ENCODE results near the gene CENPS. TPM values are rescaled to one million over a fixed set of nuclear protein-coding genes. Genes with fewer than 3 reads are reported as not detected.
"Not testable (repeated sequence)": the region's sequence is repeated elsewhere in the genome, so short reads cannot be mapped to it uniquely, and the experiment has no call there.

The CENPS gene
- total and polyA plus RNA-seq, 9 of the 15 experiments (the other 6 are each of a cell fraction or from before 2014, with no cell fraction given) = 10.2 to 36.0 (median 26.0) TPM

DNA sequence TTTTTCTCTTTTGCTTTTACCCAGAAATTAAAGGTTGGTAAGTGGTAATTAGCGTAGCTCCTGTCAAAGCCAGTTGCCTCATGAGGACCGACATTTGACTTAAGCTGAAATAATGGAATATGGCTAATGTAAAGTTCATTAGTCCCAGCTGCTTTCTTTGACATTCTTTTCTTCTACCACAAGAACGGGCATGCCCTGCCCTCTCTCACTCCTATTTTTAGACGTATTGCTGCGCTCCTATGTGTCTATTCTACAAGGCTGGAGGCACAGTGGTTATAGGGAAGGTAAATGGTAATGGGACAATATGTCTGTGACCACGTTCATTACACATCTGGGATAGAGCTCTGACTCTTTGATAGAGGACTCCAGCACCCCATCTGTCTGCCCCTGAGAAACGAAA is 26.4 kb downstream of the CENPS start:
- intact Hi-C loops (cut with micrococcal nuclease) (no loop called here), in situ Hi-C loops (cut with MboI) (no loop called here)
- CTCF ChIA-PET (ENCODE audit: low intra/inter-chr PET ratio) = no interaction called here
- H4K20me1 ChIP-seq (replicated peaks; ENCODE audit: control insufficient read depth, insufficient read depth, low read length) = no peaks in the 10 kb centered on the region
- peaks cover 36% of the 10 kb centered on the region for H3K36me3 ChIP-seq (ENCODE audit: control insufficient read depth, insufficient read depth, low read length)
- H3K79me2 ChIP-seq (ENCODE audit: control insufficient read depth, insufficient read depth, low read length) = no peaks in the 10 kb centered on the region
- H3K27me3 ChIP-seq (ENCODE audit: control insufficient read depth in 2 of 2, insufficient read depth in 2 of 2, low read length in 2 of 2) = no peaks in the 10 kb centered on the region
- no peak for DNase-seq (ENCODE audit: extremely low read depth in 1 of 4, low spot score in 3 of 4)
- H3K4me2 ChIP-seq (ENCODE audit: insufficient read depth, low read length) = no peak overlapping the region
- ATAC-seq = no peak
- H3K4me3 ChIP-seq = no peak overlapping the region
- H3K9me1 ChIP-seq (ENCODE audit: control insufficient read depth, insufficient read depth, low read length) = no peaks in the 10 kb centered on the region
- BruUV-seq (replicated peaks) = TSS peak; percentile 23
- H3K9ac ChIP-seq (ENCODE audit: insufficient read depth in 1 of 2, low read depth in 2 of 2, low read length in 2 of 2) = no peak overlapping the region
- no peaks in the 10 kb centered on the region; the same call in 1 of the 2 replicates for H3K9me3 ChIP-seq (replicated peaks; ENCODE audit: control insufficient read depth, insufficient read depth, low read depth, low read length)
- TF ChIP-seq POLR2A (conservative IDR thresholded peaks at IDR 0.05) = 0 out of 2 replicates have a peak, but pooled peaks have one; percentile 21
- no peak for TF ChIP-seq CEBPZ (IDR thresholded peaks at IDR 0.05; ENCODE audit: borderline replicate concordance, low read depth, low read length)
- no peak for TF ChIP-seq FOXK2 (conservative IDR thresholded peaks at IDR 0.05 in 1 of 2, IDR thresholded peaks at IDR 0.05 in 1 of 2; ENCODE audit: low read depth in 2 of 2)
- H3K27ac ChIP-seq (ENCODE audit: extremely low read depth, low read depth, low read length) = no peak overlapping the region
- 87% methylated on average over 7 of the region's 7 CpGs for WGBS (ENCODE audit: insufficient coverage, low coverage, missing lambda C conversion rate)
- FAIRE-seq = no peak
- no peak overlapping the region for H2AFZ ChIP-seq (ENCODE audit: low read depth, low read length)
- POLR2A ChIA-PET = interaction anchor here (1.0 kb wide), 1 partner anchor 15 kb away, joined by 3 read pairs; no protein-coding TSS in a partner anchor
- peaks cover 12 to 15% of the 10 kb centered on the region in 2 experiments; a peak in 4 of 5 replicates for H3K4me1 ChIP-seq (replicated peaks in 1 of 2; ENCODE audit: control insufficient read depth in 2 of 2, insufficient read depth in 2 of 2, low read length in 2 of 2)

- H3K9ac ChIP-seq (ENCODE audit: insufficient read depth in 1 of 2, low read depth in 2 of 2, low read length in 2 of 2); in situ Hi-C loops (cut with MboI); H2AFZ ChIP-seq (ENCODE audit: low read depth, low read length); intact Hi-C loops (cut with micrococcal nuclease); BruUV-seq (replicated peaks); H3K27me3 ChIP-seq (ENCODE audit: control insufficient read depth in 2 of 2, insufficient read depth in 2 of 2, low read length in 2 of 2); H4K20me1 ChIP-seq (replicated peaks; ENCODE audit: control insufficient read depth, insufficient read depth, low read length); ATAC-seq; H3K27ac ChIP-seq (ENCODE audit: extremely low read depth, low read depth, low read length); H3K9me3 ChIP-seq (replicated peaks; ENCODE audit: control insufficient read depth, insufficient read depth, low read depth, low read length); FAIRE-seq; H3K4me3 ChIP-seq; H3K9me1 ChIP-seq (ENCODE audit: control insufficient read depth, insufficient read depth, low read length); H3K4me2 ChIP-seq (ENCODE audit: insufficient read depth, low read length); DNase-seq (ENCODE audit: extremely low read depth in 1 of 4, low spot score in 3 of 4); H3K79me2 ChIP-seq (ENCODE audit: control insufficient read depth, insufficient read depth, low read length); CTCF ChIA-PET (ENCODE audit: low intra/inter-chr PET ratio): not testable (repeated sequence)
- Histone ChIP-seq H3K4me1 (replicated peaks in 1 of 2; ENCODE audit: control insufficient read depth in 2 of 2, insufficient read depth in 2 of 2, low read length in 2 of 2) (peaks cover 12 to 15% of the 10 kb centered on the region in 2 experiments; a peak in 4 of 5 replicates), H3K36me3 (ENCODE audit: control insufficient read depth, insufficient read depth, low read length) (peaks cover 41% of the 10 kb centered on the region)
- 77% methylated on average over 7 of the region's 7 CpGs for WGBS (ENCODE audit: insufficient coverage, low coverage, missing lambda C conversion rate)
- POLR2A ChIA-PET = interaction anchor here (1.2 to 1.7 kb wide), 3 partner anchors 13 to 15 kb away, joined by 3 to 6 read pairs (median 5); no protein-coding TSS in a partner anchor
Measured at GRCh38 chr1:10457462-10457861, 27.2 kb downstream of the CENPS start.

All from K562 (cell line).